GM13977 (cell line): ENCODE results near the gene B4GALT1.

ENCODE experiments used
- DNase-seq: peaks from one replicate; pipeline ENCODE4 v3.0.0; 2012; ENCODE audit warnings: low spot score
- CTCF ChIP-seq: IDR thresholded peaks from 2 replicates; pipeline ENCODE4 v1.5.1; 2012; ENCODE audit warnings: mild to moderate bottlenecking, control low read depth; ENCODE audit not compliant: insufficient read depth; ENCODE audit errors: extremely low read depth, missing control alignments
- in situ Hi-C: fragments of 300-500 bp; cut with MboI; formaldehyde crosslinking; loops from one replicate; pipeline ENCODE4 v1.12.0; 2022; ENCODE audit warnings: low sequenced_read_pairs, low pct_unique_long_range_greater_than_20kb, mixed read lengths, inconsistent platforms; ENCODE audit not compliant: unreplicated experiment

The B4GALT1 gene

GRCh38 chr9:33167084-33167971 is at the start of gene B4GALT1:
Gene B4GALT1, minus strand, starts transcription at chr9:33167336. Its CDS starts 167 bp downstream, at chr9:33167169.
- DNase-seq = peak; percentile 97
- in situ Hi-C loops = loop anchor here (10.0 kb wide), 1 partner anchor 57 kb away; no protein-coding TSS in a partner anchor
- TF ChIP-seq CTCF = peak; percentile 23

- in situ Hi-C loops = no loop called here
- no peak for DNase-seq
These were observed 44.7 kb upstream of the B4GALT1 start for GRCh38 chr9:33211695-33212393.

GRCh38 chr9:33210006-33210715 is 43.0 kb upstream of the B4GALT1 start:
- in situ Hi-C loops = no loop called here
- no peak for DNase-seq
- no peak for TF ChIP-seq CTCF

More at GRCh38 chr9:33211695-33212393, 44.7 kb upstream of the B4GALT1 start:
- no peak for TF ChIP-seq CTCF

GRCh38 chr9:33209394-33209793 is 42.3 kb upstream of the B4GALT1 start:
- in situ Hi-C loops = no loop called here
- DNase-seq = no peak
- TF ChIP-seq CTCF = no peak

- TF ChIP-seq CTCF = no peak
- in situ Hi-C loops = no loop called here
- DNase-seq = peak; percentile 73
These were observed 35.5 kb upstream of the B4GALT1 start for GRCh38 chr9:33202552-33203201.

- in situ Hi-C loops = no loop called here
- DNase-seq = peak; percentile 34
- no peak for TF ChIP-seq CTCF
These were observed 34.9 kb upstream of the B4GALT1 start for GRCh38 chr9:33202018-33202417.
